ENCODE measurements around the gene THSD4. TPM values are rescaled to one million over a fixed set of nuclear protein-coding genes. Genes with fewer than 3 reads are reported as not detected.

THSD4 gene
- total RNA-seq, 1 donor from 2014 or later = 73.5 TPM

- H3K4me3 ChIP-seq (ENCODE audit: low read depth, low read length) = no peak overlapping the region
- no peak for TF ChIP-seq CTCF (conservative IDR thresholded peaks at IDR 0.05; ENCODE audit: low read depth, low read length)
- DNase-seq (ENCODE audit: low read depth) = no peak
Measured at GRCh38 chr15:71682001-71682400, 566.7 kb downstream of the THSD4 start.

- no peak for TF ChIP-seq CTCF (conservative IDR thresholded peaks at IDR 0.05; ENCODE audit: low read depth, low read length)
- no peak for DNase-seq (ENCODE audit: low read depth)
- H3K4me3 ChIP-seq (ENCODE audit: low read depth, low read length) = no peak overlapping the region
Measured at GRCh38 chr15:71683411-71684274, 568.4 kb downstream of the THSD4 start.

GRCh38 chr15:71685420-71685993, 570.2 kb downstream of the THSD4 start:
- no peak overlapping the region for H3K4me3 ChIP-seq (ENCODE audit: low read depth, low read length)
- no peak for TF ChIP-seq CTCF (conservative IDR thresholded peaks at IDR 0.05; ENCODE audit: low read depth, low read length)
- DNase-seq (ENCODE audit: low read depth) = no peak

GRCh38 chr15:71686221-71687050, 571.2 kb downstream of the THSD4 start:
- no peak for DNase-seq (ENCODE audit: low read depth)
- TF ChIP-seq CTCF (conservative IDR thresholded peaks at IDR 0.05; ENCODE audit: low read depth, low read length) = no peak
- no peak overlapping the region for H3K4me3 ChIP-seq (ENCODE audit: low read depth, low read length)

GRCh38 chr15:71687902-71688508, 572.7 kb downstream of the THSD4 start:
- no peak overlapping the region for H3K4me3 ChIP-seq (ENCODE audit: low read depth, low read length)
- no peak for DNase-seq (ENCODE audit: low read depth)
- no peak for TF ChIP-seq CTCF (conservative IDR thresholded peaks at IDR 0.05; ENCODE audit: low read depth, low read length)

- no peak for DNase-seq (ENCODE audit: low read depth)
- H3K4me3 ChIP-seq (ENCODE audit: low read depth, low read length) = no peak overlapping the region
- no peak for TF ChIP-seq CTCF (conservative IDR thresholded peaks at IDR 0.05; ENCODE audit: low read depth, low read length)
Measured at GRCh38 chr15:71688509-71689094, 573.3 kb downstream of the THSD4 start.

All from epithelial cell of proximal tubule (primary cell).